CD1c-positive myeloid dendritic cell (primary cell): ENCODE data around the gene ANO8.
"Not testable (repeated sequence)": the region's sequence is repeated elsewhere in the genome, so short reads cannot be mapped to it uniquely, and the experiment has no call there.

Experiments
- DNase-seq: peaks from one replicate; pipeline ENCODE4 v3.0.0-alpha.2; 2016; ENCODE audit errors: extremely low spot score

The ANO8 gene

DNA sequence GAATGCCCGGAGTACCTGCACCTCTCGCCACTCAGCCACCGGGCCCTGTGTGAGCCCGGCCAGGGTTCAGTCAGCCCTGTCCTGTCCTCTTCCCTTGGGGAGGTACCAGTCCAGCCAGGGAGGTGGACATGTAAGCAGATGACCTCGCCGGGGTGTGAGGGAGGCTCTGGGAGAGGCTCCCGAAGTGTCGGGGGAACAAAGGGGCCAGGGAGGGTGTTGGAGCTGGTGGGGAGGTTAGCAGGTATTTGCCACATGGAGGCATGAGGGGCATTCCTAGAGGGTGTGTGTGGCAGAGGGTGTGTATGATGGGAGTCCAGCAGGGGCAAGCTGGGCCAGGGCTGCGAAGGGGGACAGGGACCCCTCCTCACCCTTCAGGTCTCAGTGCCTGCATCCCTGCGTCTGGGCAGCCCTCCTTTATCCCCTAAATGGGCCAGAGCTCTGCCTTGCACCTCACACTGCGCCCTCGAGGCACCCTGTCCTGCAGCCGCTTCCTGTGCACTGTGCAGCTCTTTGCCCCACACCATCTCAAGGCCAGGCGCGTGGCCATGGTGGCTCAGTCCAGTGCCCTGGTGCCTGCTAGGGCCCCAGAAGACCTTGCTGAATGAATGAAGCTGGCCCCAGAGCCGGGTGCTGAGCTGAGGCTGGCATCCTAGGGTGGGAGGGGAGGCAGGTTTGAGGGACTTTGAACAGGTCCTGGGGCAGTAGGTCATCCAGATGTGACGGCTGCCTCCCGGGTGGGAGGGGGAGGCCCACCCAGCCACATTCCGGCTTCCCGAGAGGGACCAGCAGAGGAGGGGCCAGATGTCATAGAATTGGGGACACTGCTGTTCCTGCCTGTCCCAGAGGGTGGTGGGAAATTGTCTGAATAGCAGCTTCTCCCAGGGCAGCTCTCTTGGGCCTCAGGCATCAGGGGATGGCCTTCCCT lies 22.2 kb downstream of the ANO8 start:
- no peak for DNase-seq

DNA sequence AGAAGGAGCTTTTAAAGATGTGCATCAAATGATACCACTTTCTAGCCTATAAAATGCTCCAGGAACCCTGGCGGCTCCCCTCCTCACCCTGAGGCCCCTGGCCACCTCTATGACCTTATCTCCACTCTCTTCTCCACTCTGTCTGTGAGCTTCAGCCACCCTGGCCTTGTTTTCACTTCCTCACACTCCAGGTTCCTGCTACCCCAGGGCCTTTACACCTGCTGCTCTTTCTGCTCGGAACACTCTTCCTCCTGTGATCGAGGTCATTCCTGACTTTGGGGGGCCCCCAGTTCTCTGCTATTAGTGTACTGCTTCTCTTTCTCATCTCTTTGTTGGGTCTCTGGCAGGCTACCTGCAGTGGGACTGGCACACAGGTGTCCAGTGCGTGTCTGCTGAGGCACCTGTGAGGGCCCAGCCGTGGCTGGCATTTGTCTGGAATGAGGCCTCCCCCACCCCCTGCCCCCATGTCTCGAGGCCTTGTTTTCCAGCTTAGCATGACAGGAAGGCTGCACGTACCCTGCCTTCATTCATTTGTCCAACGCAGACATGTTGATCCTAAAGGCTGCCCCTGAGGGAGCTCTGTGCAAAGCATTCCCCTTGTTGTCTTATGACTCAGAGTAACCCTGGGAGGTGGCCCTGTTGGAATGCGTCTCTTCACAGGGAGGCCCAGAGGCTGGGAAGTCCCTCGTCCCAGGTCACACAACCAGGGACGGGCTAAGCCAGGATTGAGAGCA lies 23.0 kb downstream of the ANO8 start:
- DNase-seq = no peak

DNA sequence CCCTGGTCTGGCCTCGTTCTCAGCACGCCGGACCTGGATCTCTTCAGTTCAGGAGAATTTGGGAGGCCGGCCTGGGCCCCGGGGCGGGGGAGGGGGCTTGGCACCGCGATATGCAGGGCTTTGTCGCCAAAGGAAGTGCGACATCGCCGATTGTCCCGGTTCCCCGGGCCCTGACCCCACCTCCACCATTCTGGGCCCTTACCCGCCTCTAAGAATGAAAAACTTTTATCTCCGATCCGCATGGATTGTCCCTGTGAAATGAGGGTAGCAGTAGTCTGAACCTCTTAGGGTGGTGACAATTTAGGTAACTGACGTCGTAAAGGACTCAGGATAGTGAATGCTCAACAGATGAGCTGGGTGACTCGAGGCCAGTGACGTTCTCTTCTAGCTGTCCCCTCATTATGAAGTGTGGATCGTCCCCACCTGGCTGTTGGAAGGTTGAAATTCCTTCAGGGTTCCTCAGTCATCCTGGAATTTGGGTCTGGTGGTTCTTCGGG lies 24.6 kb downstream of the ANO8 start:
- no peak for DNase-seq

DNA sequence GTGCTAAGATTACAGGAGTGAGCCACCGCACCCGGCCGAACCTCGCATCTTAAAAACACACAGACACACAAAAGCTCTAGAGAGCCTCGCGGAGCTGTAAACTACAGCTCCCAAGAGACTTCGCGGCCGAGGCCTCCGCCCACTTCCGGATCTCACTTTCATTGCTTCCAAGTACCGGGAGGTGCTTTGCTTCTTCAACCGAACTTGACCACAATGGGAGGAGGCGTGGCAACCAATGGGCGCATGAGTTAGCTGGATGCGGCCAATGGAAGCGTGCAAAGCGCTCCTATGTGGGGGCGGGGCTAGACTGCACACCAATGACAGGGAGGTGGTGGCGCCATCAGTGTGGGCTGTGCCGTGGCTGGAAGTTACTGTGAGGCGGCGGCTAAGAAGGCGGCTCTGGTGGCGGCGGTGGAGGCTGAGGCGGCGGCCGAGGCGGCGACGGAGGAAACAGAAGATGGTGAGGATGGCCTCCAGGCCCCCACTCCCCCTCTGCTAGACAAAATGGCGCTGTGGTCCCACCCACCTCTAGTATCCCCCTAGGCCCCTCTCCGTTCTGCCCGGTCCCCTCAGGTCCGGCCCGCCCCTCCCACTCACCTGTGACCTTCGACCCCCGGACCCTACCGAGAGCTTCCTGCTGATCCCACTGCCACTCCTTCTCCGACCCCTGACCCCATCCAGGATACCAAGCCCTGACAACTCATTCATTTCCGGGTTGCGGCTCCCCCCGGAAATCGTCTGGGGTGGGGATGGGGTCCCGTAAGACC lies 25.3 kb downstream of the ANO8 start, which contains the start of gene DDA1:
Gene DDA1 (plus strand): TSS at position 366 of the 767 bp plus-strand sequence. CDS start 92 bp downstream, at position 458.
- peak; percentile 100 for DNase-seq

DNA sequence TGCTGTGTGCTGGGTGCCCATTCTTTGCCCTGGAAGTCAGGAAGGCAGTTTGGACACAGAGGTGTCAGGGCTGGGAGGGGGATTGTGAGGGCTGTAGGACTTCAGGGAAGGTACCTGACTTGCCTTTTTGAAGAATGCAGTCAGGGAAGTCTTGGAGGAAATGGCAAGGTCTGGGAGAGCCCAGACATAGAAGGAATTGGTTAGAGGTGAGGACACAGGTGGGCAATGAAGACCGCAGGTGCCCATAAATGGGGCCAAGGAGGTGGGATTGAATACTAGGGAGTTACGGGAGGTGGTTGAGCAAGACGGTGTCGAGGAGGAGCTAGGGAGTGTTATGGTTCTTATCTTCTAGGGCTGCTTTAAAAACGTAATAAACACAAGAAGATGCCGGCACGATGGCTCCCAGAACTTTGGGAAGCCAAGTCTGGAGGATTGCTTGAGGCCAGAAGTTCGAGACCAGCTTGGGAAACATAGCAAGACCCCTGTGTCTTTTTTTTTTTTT lies 26.7 kb downstream of the ANO8 start:
- no peak for DNase-seq

- DNase-seq = no peak
Observed at GRCh38 chr19:17306285-17306714, 28.4 kb downstream of the ANO8 start.

GRCh38 chr19:17305517-17306284 lies 29.0 kb downstream of the ANO8 start, which contains the start of gene MRPL34:
Gene MRPL34, plus strand, starts transcription at chr19:17305872. Its CDS starts 21 bp downstream, at chr19:17305893.
- peak; percentile 99 for DNase-seq

DNA sequence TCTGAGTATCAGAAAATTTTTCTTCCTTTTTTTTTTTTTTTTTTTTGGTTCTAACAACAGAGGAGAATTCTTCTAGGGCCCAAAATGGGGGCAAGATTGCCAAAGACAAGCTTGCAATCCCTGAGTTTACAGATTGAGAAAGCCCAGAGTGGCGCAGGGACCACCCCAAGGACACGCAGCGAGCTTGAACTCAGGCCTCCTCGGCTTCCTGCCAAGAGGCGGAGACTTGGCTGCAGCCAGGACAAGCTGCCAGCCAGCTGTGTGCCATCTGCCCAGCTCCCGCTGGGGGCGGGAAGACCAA lies 29.5 kb downstream of the ANO8 start:
- DNase-seq = no peak

DNA sequence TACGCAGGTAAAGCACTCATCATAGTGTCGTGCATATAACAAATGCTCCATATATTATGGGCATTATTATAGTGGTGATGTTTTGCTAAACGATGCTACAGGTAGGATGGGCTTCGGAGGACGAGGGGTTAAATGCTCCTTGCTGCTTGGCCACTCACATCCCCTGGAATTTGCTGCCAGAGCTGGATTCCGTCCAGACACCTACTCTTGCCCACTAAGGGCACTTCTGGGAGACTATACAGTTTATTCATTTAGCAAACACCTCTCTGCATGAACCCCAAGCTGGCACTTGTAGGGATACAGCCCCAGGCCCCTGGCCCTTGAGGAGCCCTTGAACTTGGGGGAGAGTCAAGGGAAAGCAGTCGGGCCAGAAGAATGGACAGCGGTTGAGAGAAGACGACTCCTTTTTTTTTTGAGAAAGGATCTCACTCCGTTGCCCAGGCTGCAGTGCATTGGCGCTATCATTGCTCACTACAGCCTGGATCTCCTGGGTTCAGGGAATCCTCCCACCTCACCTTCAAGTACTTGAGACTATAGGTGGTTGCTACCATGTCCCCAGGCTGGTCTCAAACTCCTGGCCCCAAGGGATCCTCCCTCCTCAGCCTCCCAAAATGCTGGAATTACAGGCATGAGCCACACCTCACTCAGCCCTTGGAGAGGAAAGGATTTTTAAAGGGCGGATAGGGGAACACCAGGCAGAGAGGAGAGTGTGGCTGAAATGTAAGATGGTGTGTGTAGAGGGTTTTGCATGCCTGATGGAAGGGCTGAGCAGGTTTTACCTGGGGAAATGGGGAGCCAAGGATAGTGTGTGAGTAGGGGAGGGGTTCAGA lies 30.1 kb downstream of the ANO8 start:
- no peak for DNase-seq

DNA sequence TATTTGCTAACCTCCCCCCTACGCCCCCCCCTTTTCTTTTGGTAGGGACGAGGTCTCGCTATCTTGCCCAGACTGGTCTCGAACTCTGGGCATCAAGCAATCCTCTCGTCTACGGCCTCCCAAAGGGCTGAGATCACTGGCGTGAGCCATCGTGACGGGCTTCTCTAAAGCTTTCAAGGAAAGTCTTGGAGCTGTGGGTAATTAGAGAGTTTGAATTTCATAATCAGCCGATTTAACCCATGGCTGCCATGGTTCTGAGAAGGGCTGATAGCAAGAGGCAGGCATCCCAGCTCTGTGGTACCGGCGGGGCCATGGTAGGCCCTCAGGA lies 30.8 kb downstream of the ANO8 start:
- no peak for DNase-seq

DNA sequence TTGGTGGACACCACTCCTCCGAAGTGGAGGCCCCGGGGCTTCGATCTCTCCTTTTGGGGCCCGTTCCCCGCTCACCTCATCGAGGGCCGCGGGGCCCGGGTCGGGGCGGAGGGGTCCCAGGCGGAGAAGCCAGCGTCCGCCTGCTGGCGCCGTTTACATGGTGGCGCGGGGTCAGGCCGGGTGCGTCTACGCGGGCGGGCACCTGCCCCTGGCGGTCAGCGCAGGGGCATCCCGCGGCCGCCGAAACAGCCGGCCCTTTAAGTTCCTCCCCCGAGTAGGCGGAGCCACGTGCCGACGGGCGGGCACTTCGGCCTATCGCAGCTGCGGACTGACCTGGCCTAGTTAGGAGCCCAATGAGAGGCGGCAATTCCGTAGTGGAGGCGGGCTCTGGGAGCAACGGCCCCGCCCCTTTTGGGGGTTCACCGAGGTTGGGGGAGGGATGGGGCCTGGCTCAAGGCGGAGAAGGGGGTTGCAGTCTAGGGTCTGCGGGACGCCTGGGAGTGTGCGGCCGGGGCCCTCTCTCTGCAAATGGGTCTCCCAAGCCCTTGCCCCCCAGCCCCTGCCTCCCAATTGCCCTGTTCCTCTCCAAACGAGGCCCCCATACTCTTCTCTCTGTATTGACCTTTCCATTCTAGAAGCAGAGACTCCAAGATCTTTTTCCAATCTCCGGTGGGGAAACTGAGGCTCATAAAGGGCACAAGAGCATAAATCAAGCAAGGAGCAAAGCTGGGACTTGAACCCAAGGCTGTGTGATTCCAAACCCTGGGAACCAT lies 31.3 kb downstream of the ANO8 start, which contains the start of gene ABHD8:
Gene ABHD8 (minus strand): TSS at position 259 of the 773 bp plus-strand sequence. CDS start 1,809 bp downstream, outside the sequence.
- DNase-seq = peak; percentile 97

- DNase-seq = peak; percentile 67
Observed at GRCh38 chr19:17302391-17303166, 32.1 kb downstream of the ANO8 start.

GRCh38 chr19:17300992-17301619 lies 33.5 kb downstream of the ANO8 start:
- no peak for DNase-seq

GRCh38 chr19:17296976-17297375 lies 37.7 kb downstream of the ANO8 start:
- DNase-seq = no peak

GRCh38 chr19:17296273-17296672 lies 38.4 kb downstream of the ANO8 start:
- DNase-seq = no peak

DNA sequence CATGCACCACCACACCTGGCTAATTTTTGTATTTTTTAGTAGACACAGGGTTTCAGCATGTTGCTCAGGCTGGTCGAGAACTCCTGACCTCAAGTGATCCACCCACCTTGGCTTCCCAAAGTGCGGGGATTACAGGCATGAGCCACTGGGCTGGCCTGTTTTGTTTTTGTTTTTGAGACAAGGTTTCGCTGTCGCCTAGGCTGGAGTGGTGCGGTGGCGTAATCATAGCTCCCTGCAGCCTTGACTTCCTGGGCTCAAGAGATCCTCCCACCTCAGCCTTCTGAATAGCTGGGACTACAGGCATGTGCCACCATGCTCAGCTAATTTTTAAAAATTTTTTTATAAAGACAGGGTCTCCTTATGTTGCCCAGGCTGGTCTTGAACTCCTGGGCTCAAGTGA lies 39.1 kb downstream of the ANO8 start:
- DNase-seq = not testable (repeated sequence)

DNA sequence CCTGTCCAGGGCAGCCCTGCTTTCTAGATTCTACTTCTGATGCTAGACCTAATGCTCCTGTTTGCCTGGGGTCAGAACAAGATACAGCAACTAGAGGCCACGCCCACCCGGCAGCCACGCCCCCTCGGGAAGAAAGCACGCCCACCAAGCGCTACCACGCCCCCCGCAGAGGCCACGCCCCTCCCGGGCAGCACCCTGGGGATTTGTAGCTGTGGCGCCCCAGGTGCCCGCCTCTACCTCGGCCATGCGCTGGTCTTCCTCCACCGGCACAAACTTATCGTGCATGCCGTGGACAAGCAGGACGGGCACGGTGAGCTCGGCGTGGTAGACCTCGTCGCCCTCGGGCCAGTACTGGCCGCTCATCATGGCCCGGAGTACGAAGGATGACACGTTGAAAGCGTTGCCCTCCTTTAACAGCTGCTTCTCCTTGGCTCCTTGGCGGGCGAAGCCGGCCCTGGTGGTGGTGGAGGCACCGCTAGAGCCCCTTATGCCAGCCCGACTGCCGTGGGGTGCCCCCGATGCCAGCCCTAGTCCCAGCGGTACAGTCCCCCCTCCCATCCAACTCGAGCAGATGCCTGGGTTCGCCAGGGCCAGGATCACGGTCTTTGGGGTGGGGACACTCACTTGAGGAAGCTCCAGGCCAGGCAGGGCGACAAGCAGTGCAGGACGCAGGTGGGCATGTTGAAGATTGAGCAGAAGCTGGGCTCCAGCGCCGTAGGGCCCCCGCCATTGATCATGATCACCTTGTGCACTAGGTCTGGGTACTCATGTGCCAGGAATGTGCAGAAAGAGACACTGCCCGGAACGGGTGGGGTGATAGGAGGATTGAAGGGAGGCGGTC lies 40.4 kb downstream of the ANO8 start:
- peak; percentile 25 for DNase-seq
